Caco-2 (cell line): ENCODE measurements around the gene MCRIP2. TPM values are rescaled to one million over a fixed set of nuclear protein-coding genes. Genes with fewer than 3 reads are reported as not detected.

ENCODE experiments used
- BruUV-seq: library from RNA; stranded (reverse); fragments of 400-500 nt; replicated peaks from 2 replicates; lab custom pipeline; 2021; lab: Mats Ljungman, UMichigan
- CTCF ChIA-PET: fragments of 300-600 bp; sonication (Branson Sonifier 250); formaldehyde crosslinking; loops from one replicate; lab custom pipeline; 2022; ENCODE audit warnings: antibody characterized with exemption; lab: Charles Lee
- POLR2A ChIA-PET: fragments of 300-600 bp; sonication (Branson Sonifier 250); formaldehyde crosslinking; loops from one replicate; lab custom pipeline; 2022; ENCODE audit warnings: antibody characterized with exemption; lab: Charles Lee
- DNase-seq, 2 experiments: peaks; one replicate each; pipeline versions ENCODE4 v3.0.0 to v3.0.0-alpha.2; 2020 to 2022
- H3K27me3 ChIP-seq: replicated peaks from 2 replicates; pipeline ENCODE4 v1.6.0; 2011; ENCODE audit warnings: low read length; ENCODE audit not compliant: control insufficient read depth, insufficient read depth
- H3K36me3 ChIP-seq: 2 replicates; pipeline ENCODE4 v1.5.1; 2011; ENCODE audit warnings: low read length; ENCODE audit not compliant: control insufficient read depth, insufficient read depth
- H3K4me1 ChIP-seq: fragments of 250-450 bp; sonication (Bioruptor Pico); 2 replicates; pipeline ENCODE4 v1.5.1; 2020; ENCODE audit warnings: mild to moderate bottlenecking
- H3K4me3 ChIP-seq: 2 replicates; pipeline ENCODE4 v1.5.1; 2011; ENCODE audit warnings: low read depth, mild to moderate bottlenecking, control low read depth, low read length
- H3K9me3 ChIP-seq: fragments of 250-450 bp; sonication (Bioruptor Pico); 2 replicates; pipeline ENCODE4 v1.5.1; 2020; ENCODE audit warnings: mild to moderate bottlenecking, moderate library complexity
- H3K27ac Mint-ChIP-seq: one replicate; pipeline ENCODE4 v1.8.0; 2022; ENCODE audit warnings: mixed read lengths; ENCODE audit not compliant: unreplicated experiment
- H3K27me3 Mint-ChIP-seq: one replicate; pipeline ENCODE4 v1.8.0; 2022; ENCODE audit warnings: mixed read lengths; ENCODE audit not compliant: insufficient read depth, unreplicated experiment
- H3K36me3 Mint-ChIP-seq: one replicate; pipeline ENCODE4 v1.8.0; 2022; ENCODE audit warnings: mild to moderate bottlenecking, mixed read lengths; ENCODE audit not compliant: insufficient read depth, unreplicated experiment
- H3K4me1 Mint-ChIP-seq: one replicate; pipeline ENCODE4 v1.8.0; 2022; ENCODE audit warnings: low read depth, mixed read lengths; ENCODE audit not compliant: unreplicated experiment
- H3K4me3 Mint-ChIP-seq: one replicate; pipeline ENCODE4 v1.8.0; 2022; ENCODE audit warnings: mild to moderate bottlenecking, moderate library complexity, mixed read lengths; ENCODE audit not compliant: unreplicated experiment
- H3K9me3 Mint-ChIP-seq: one replicate; pipeline ENCODE4 v1.8.0; 2022; ENCODE audit warnings: mixed read lengths; ENCODE audit not compliant: unreplicated experiment
- intact Hi-C: fragments of 100-400 bp; cut with micrococcal nuclease; formaldehyde crosslinking; loops from one replicate; pipeline ENCODE4 v1.10.0; 2022; ENCODE audit not compliant: unreplicated experiment
- total RNA-seq: library from RNA; stranded (reverse); gene quantifications from 2 replicates; pipeline ENCODE4 v1.2.3, GENCODE V29; 2022
- TF ChIP-seq, protein P1 (sequence below), 2 experiments: fragments of 200-600 bp in 1 of 2; IDR thresholded peaks; 1 replicate in 1 of 2; 2 replicates in 1 of 2; pipeline versions ENCODE4 v1.5.1 to v1.8.0; 2011 to 2022; ENCODE audit warnings: antibody characterized with exemption in 1 of 2, control low read depth in 1 of 2, inconsistent platforms in 1 of 2, low read depth in 1 of 2, low read length in 1 of 2, mild to moderate bottlenecking in 1 of 2, moderate library complexity in 1 of 2; ENCODE audit not compliant: insufficient read depth in 1 of 2, severe bottlenecking in 1 of 2, unreplicated experiment in 1 of 2

MCRIP2 gene
- total RNA-seq, 1 experiment from 2014 or later: 33.0 TPM

DNA sequence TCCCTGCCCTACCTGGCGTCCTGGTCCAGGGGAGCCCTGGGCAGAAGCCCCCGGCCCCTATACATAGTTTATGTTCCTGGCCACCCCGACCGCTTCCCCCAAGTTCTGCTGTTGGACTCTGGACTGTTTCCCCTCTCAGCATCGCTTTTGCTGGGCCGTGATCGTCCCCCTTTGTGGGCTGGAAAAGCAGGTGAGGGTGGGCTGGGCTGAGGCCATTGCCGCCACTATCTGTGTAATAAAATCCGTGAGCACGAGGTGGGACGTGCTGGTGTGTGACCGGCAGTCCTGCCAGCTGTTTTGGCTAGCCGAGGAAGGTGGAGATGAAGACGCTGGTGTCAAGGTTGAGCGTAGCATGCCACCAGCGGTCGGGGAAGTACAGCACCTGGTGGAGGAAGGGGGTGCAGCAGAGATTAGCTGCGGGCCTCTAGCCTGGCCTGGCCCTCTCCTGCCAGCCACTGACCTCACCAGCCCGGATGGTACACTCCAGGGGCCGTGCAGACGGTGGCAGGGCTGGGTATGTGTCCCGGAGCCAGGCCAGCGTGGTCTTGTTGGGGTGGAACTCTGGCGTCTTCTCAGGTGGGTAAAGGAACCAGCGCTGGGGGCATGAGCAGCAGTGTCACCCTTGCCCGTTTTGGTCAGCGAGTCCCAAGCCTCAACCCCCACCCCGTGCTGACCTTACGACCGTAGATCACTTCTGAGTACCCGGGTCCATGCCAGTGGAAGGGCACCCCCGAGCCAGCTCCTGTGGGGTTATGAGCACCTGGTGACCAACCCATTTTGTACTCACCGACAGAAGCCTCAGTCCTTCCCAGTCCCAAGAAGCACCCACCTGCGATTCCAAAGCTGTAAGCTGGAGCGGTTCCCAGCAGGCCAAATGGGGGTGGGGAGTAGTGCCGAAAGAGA lies 41.1 kb downstream of the MCRIP2 start:
- intact Hi-C loops: no loop called here
- no peaks in the 10 kb centered on the region for H3K9me3 ChIP-seq
- CTCF ChIA-PET: no interaction called here
- POLR2A ChIA-PET: no interaction called here
- H3K27me3 ChIP-seq: no peaks in the 10 kb centered on the region
- H3K4me1 ChIP-seq: peaks cover 37% of the 10 kb centered on the region
- H3K4me1 Mint-ChIP-seq: no peaks in the 10 kb centered on the region
- H3K27ac Mint-ChIP-seq: peak overlapping the region; percentile 84
- H3K4me3 ChIP-seq: peak overlapping the region; percentile 86; the same call in 1 of the 2 replicates
- no peaks in the 10 kb centered on the region for H3K27me3 Mint-ChIP-seq
- BruUV-seq: TSS peak; percentile 56
- H3K9me3 Mint-ChIP-seq: no peaks in the 10 kb centered on the region
- no peak for DNase-seq
- TF ChIP-seq, protein P1, sequence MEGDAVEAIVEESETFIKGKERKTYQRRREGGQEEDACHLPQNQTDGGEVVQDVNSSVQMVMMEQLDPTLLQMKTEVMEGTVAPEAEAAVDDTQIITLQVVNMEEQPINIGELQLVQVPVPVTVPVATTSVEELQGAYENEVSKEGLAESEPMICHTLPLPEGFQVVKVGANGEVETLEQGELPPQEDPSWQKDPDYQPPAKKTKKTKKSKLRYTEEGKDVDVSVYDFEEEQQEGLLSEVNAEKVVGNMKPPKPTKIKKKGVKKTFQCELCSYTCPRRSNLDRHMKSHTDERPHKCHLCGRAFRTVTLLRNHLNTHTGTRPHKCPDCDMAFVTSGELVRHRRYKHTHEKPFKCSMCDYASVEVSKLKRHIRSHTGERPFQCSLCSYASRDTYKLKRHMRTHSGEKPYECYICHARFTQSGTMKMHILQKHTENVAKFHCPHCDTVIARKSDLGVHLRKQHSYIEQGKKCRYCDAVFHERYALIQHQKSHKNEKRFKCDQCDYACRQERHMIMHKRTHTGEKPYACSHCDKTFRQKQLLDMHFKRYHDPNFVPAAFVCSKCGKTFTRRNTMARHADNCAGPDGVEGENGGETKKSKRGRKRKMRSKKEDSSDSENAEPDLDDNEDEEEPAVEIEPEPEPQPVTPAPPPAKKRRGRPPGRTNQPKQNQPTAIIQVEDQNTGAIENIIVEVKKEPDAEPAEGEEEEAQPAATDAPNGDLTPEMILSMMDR (IDR thresholded peaks at IDR 0.05; ENCODE audit: insufficient read depth in 1 of 2, low read depth in 1 of 2, low read length in 1 of 2, severe bottlenecking in 1 of 2, unreplicated experiment in 1 of 2): no peak
- peaks cover 66% of the 10 kb centered on the region for H3K36me3 Mint-ChIP-seq
- 0 out of 2 replicates have a peak, but pooled peaks cover 4% of the 10 kb centered on the region for H3K36me3 ChIP-seq
- peak overlapping the region; percentile 87 for H3K4me3 Mint-ChIP-seq

DNA sequence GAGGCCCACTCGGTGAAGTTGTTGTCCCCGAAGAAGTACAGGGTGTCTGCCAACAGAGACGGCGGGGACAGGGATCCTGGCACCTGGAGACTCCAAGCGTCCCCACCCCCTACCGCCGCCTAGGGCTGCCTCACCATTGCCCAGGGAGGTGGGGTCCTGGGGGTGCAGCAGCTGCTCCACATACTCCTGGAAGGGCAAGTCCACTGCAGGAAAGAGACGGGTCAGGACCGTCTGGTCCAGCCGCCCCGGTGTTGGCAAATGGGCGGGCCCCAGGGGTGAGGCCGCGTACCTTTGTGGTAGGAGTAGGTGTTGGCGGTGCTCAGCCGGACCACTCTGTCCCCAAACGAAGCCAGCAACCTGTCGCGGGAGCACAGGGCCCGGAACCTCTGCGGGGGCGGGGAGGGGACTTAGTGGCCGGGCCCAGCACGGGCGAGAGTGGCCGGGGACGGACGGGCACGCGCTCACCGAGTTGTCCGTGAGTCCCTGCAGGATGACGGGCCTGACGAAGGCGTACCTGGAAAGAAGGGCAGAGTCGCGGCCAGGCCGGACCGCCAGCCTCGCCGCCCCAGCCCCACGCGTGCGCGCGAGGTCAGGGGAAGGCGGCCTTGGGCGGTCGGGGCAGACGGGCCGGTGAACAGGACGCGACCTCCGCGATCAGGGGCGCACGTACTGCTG lies 41.9 kb downstream of the MCRIP2 start:
- CTCF ChIA-PET: no interaction called here
- Mint-ChIP-seq H3K4me3 (peak overlapping the region; percentile 87), H3K36me3 (peaks cover 60% of the 10 kb centered on the region), H3K27ac (peak overlapping the region; percentile 84), H3K4me1 (no peaks in the 10 kb centered on the region), H3K27me3 (no peaks in the 10 kb centered on the region), H3K9me3 (no peaks in the 10 kb centered on the region)
- DNase-seq: no peak
- no peaks in the 10 kb centered on the region for H3K9me3 ChIP-seq
- H3K27me3 ChIP-seq: no peaks in the 10 kb centered on the region
- intact Hi-C loops: no loop called here
- TF ChIP-seq, protein P1 (IDR thresholded peaks at IDR 0.05; ENCODE audit: insufficient read depth in 1 of 2, low read depth in 1 of 2, low read length in 1 of 2, severe bottlenecking in 1 of 2, unreplicated experiment in 1 of 2): no peak
- peak overlapping the region; percentile 86 for H3K4me3 ChIP-seq
- BruUV-seq: no TSS peak
- POLR2A ChIA-PET: no interaction called here
- H3K36me3 ChIP-seq: 0 out of 2 replicates have a peak, but pooled peaks cover 4% of the 10 kb centered on the region
- H3K4me1 ChIP-seq: peaks cover 37% of the 10 kb centered on the region

DNA sequence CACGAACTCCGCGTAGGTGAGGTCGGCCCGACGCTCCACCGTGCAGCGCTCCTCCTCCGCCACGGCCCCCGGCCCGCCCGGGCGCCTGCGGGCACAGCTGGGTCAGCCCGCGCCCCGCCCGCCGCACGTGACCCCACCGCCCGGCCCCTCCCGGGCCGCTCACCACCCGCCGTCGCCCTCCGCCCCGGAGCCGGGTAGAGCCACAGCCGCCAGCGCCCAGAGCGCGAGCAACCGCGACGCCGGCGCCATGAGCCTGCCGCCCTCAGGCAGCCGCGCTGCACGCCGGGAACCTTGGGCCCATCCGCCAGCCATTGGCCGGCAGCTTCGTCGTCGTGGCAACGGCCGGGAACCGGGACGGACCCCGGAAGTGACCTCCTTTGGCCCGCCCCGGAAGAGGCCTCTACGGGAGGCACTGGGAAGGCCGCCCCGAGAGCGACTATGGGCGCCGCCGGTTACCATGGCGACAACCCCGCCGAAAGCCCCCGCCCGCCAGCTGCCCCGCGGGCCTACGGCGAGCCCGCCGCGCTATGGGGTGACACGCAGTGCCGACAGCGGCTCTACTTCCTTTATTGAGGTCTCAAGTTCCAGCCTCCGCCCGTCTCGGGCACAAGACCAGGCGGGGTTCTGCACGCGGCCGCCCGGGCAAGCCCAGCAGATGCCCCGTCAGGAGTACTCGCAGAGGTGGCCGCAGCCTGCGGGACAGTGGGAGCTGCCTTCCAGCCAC lies 42.6 kb downstream of the MCRIP2 start, which contains the start of gene JMJD8:
TSS of gene JMJD8 (minus strand) at position 264 of the 724 bp plus-strand sequence. CDS start at position 249, 15 bp downstream.
- H3K4me1 Mint-ChIP-seq: no peaks in the 10 kb centered on the region
- Histone ChIP-seq H3K36me3 (0 out of 2 replicates have a peak, but pooled peaks cover 4% of the 10 kb centered on the region), H3K27me3 (no peaks in the 10 kb centered on the region), H3K4me3 (peak within 1 kb of the TSS; percentile 86), H3K4me1 (peaks cover 33% of the 10 kb centered on the region), H3K9me3 (no peaks in the 10 kb centered on the region)
- DNase-seq: peak; percentile 96 to 97
- ChIA-PET POLR2A (interaction anchor here (1.1 kb wide), 1 partner anchor 36 kb away, joined by 4 read pairs; no protein-coding TSS in a partner anchor), CTCF (no interaction called here)
- peak within 1 kb of the TSS; percentile 84 for H3K27ac Mint-ChIP-seq
- no TSS peak for BruUV-seq
- H3K36me3 Mint-ChIP-seq: peaks cover 60% of the 10 kb centered on the region
- peak within 1 kb of the TSS; percentile 87 for H3K4me3 Mint-ChIP-seq
- intact Hi-C loops: no loop called here
- H3K27me3 Mint-ChIP-seq: no peaks in the 10 kb centered on the region
- TF ChIP-seq, protein P1 (IDR thresholded peaks at IDR 0.05; ENCODE audit: insufficient read depth in 1 of 2, low read depth in 1 of 2, low read length in 1 of 2, severe bottlenecking in 1 of 2, unreplicated experiment in 1 of 2): no peak
- no peaks in the 10 kb centered on the region for H3K9me3 Mint-ChIP-seq
